GM19239 (cell line): ENCODE data around the gene POLR3B.

Source experiments
- DNase-seq: peaks from one replicate; pipeline ENCODE4 v3.0.0; 2011; ENCODE audit warnings: low spot score; ENCODE audit not compliant: insufficient read length
- FAIRE-seq: peaks from 2 replicates; lab custom pipeline; 2011; peaks lifted over from hg19 to GRCh38; lab: Jason Lieb, UNC

The POLR3B gene

DNA sequence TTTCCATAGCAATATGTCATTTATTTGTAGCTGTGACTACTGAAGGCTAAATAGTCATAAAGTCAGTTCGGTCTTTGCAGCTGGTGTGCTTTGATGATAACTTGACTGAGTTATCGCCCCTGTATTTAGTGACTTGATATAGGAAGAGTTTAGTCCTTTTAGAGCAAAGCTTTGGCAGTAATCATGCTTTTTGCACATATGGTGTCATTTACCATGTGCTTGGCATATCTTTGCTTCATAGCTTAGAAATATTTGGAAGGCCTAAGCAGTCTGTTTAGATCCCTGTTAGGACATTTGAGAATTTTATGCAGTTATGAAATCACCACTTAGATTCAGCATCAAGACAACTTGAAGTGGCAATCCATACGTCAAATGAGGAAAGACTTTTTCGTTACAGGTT, 31.6 kb downstream of the POLR3B start:
- FAIRE-seq (no peak), DNase-seq (no peak)

DNA sequence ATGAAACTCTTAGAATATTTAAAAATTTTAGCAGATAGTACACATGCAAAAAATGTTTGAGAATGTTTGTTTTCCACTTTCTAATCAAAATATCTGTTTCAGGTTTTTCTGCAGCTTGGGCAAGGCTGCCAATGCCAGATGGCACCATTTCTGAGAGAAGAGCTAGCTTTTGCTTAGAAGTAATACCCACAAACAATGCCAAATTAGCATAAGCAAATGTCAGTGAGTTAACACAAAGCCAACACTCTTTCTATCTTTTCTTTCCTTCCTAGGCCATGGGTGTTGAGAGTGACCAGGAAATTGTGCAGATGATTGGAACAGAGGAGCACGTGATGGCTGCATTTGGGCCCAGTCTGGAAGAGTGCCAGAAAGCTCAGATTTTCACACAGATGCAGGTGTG, 35.2 kb downstream of the POLR3B start:
- FAIRE-seq = no peak

DNA sequence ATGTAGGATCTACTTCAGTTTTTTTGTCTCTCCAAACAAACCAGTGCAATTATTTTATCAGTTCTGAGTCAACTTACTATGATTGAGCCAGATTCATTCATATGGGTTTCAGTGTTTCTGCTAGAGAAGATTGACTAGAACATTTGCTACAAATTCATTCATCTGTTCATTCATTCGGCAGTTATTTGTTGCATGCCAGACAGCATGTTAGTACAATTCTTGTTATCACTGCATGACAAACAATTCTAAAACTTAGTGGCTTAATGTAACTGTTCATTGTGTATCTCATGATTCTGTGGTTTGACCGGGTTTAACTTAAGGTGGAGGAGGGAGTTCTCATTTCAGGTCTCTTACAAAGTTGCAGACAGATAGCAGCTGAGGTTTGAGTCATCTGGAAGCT, 52.3 kb downstream of the POLR3B start:
- DNase-seq = no peak
- FAIRE-seq = no peak

More for the DNA sequence above, 35.2 kb downstream of the POLR3B start:
- DNase-seq = no peak

DNA sequence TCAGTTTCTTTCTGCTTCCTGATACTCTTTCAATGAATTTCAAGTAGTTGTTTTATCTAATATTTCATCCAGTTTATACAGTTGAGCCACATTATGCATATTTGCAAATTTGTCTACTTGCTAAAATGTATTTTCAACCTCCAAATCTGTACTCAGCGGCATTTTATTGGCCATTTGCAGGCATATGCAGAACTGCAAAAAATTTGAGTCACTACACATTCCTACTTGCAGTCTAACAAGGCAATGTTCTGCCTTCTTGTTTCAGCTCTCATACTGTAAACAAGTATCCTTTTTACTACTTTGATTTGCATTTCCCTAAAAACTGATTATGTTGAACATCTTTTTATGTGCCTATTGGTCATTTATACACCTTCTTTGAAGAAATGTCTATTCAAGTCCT, 55.0 kb downstream of the POLR3B start:
- no peak for DNase-seq
- no peak for FAIRE-seq

DNA sequence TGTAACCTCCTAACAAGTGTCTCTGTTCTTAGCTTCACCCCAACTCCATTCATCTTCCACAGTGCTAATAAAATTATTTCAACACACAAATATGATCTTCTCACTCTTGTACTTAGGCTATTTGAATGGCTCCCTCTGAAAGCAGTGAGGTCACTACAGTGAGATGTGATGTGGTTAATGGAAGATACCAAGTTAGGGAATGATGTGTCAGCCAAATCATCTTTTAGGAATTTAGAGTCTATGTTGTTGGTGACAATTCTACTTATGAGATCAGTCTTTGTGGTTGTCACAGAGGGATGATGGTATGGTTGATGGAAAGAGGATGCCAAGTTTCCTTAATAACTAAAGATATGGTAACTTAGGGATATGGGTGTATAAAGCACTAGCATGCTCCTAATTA, 57.6 kb downstream of the POLR3B start:
- DNase-seq = no peak
- FAIRE-seq = no peak

DNA sequence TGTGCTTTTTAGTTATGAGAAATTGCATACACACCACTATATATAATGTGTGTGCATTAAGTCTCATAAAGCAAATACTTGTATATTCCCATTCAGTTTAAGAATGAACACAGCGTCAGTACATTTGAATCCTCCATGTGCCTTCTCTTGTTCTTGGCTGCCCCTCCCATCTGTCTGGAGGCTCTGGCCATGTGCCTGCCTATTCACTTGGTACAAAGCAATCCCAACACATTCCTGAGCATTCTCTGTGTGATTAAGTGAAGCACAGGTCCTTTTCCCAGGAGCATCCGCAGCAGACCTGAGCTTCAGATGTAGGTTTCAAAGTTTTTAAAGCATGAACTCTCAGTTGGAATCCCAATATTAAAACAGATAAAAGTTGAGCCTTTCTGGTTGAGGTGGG, 58.7 kb downstream of the POLR3B start:
- no peak for FAIRE-seq
- no peak for DNase-seq

GRCh38 chr12:106417926-106418910, 60.7 kb downstream of the POLR3B start:
- FAIRE-seq (no peak), DNase-seq (no peak)

DNA sequence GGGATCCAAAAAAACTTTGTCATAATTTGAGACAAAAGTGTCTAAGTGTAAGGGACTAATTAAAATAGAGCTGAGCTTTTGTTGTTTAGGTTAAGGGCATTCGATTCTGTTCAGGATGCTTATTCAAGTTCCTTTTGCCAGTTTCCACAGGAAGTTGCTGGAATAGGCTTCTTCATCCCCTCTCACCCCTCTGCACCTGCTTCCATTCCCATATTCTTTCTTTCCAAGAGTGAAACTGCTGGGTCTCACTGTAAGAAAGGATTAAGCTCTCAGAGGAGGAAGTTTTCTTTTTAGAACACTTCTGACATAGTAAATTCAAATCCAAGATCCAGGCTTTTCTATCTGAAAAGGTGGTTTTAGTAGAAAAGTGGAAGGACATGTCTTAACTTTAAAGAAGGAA, 61.4 kb downstream of the POLR3B start:
- no peak for DNase-seq
- no peak for FAIRE-seq

- FAIRE-seq = no peak
- DNase-seq = no peak
Measured at GRCh38 chr12:106423291-106423690, 65.7 kb downstream of the POLR3B start.

DNA sequence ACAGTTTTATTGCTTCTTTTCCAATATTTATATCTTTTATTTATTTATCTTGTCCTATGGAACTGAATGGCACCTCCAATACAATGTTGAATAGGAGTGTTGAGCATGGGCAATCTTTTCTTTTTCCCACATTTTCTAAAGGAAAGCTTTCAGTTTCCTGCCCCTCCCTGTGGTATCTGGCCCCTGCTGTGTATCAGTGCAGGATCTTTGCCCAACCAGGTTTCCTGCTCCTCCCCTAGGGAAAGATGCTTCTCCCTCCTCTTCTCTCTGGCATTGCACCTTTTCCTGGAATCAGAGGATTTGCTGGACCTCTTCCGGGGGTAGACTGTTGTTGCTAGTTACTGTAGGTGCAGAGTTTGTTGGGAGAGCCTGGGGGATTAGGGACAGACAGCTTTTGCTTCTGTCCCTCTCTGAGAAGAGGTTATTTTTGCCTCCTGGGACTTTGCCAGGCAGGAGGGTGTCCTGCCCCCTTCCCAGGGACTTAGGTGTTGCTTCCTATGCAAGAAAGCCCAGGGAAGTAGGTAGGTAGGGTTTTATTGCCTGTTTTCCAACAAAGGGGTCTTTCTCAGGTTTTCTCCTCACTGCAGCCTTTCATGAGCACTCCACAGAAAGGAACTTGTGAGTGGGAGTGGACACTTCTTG, 67.6 kb downstream of the POLR3B start:
- FAIRE-seq (no peak), DNase-seq (no peak)

GRCh38 chr12:106427917-106428316, 70.4 kb downstream of the POLR3B start:
- FAIRE-seq (no peak), DNase-seq (no peak)

DNA sequence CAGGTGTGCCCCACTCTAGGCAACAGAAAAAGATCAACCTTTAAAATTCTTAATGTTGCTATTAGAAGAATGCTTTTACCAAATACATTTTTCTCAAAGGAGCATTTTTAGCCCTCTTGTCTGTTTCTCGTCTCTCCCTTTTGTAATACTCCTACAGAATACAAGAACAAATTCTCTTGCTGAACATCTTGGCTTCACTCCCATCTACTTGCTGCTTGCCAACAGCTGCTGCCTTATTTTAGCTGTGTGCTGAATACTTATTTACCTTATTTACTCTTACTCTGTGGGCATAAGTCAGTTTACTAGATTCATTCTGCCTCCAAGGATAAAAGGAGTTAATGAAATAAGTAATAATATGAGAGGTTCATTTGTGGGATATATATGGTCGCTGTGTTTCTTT, 70.8 kb downstream of the POLR3B start:
- no peak for DNase-seq
- FAIRE-seq = no peak

DNA sequence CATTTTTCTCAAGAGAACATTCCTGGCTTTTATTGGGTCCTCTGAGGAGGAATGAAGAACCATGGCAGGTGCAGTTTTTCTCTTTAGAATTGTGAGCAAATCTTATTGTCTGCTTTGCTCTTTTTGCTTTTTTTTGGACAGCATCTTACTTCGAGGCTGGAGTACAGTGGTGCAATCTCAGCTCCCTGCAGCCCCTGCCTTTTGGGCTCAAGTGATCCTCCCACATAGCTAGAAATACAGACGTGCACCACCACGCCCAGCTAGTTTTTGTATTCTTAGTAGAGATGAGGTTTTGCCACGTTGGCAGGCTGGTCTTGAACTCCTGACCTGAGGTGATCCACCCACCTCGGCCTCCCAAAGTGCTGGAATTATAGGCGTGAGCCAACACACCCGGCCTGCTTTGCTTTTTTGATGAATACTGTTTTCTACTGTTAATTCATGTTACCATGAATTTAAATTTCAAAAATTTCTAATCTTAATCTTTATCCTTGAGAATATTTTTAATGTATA, 71.5 kb downstream of the POLR3B start:
- FAIRE-seq (no peak), DNase-seq (no peak)

- no peak for FAIRE-seq
Measured at GRCh38 chr12:106429636-106430035, 72.1 kb downstream of the POLR3B start.

GRCh38 chr12:106431839-106432411, 74.4 kb downstream of the POLR3B start:
- no peak for DNase-seq
- no peak for FAIRE-seq

More at GRCh38 chr12:106429636-106430035, 72.1 kb downstream of the POLR3B start:
- no peak for DNase-seq

- FAIRE-seq (no peak), DNase-seq (no peak)
Measured at GRCh38 chr12:106433055-106433454, 75.5 kb downstream of the POLR3B start.

DNA sequence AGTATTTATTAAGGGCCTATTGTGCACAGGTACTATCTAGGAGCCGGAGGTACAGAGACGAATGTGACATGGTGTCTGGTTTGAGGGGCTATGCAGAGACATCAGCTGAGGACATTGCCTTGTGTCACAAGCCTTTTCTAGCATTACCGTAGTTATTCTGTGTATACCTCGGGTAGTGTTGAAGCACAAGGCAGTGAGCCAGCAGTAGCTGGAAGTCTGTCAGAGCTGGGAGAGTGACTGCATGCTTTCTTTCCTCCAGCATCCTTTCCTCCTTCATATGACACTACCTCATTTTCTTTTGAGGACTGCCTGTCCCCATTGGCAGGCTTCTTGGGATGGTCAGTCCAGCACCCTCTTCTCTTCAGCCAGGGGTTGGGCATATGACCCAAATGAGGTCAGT, 77.0 kb downstream of the POLR3B start:
- no peak for DNase-seq
- no peak for FAIRE-seq

DNA sequence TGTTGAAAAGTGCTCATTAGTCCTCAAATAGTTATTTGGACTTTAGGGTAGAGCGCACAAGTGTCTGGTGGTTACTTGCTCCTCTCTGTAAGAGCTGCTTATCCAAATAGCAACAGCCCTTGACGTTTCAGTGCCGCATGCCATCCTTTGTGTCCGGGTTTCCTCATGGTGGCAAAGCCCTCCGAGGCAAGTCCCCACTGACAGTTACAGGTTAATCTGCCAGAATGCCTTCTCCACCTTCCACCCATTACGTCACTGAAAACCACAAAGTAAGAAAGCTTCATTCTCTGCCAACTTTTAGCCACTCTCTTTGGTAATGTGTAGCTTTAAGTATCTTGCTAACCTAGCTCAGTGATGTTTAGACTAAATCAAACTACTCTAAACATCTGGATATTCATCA, 78.6 kb downstream of the POLR3B start:
- DNase-seq (no peak), FAIRE-seq (no peak)

GRCh38 chr12:106442575-106442974, 85.0 kb downstream of the POLR3B start:
- FAIRE-seq (no peak), DNase-seq (no peak)

GRCh38 chr12:106445053-106445452, 87.5 kb downstream of the POLR3B start:
- FAIRE-seq (no peak), DNase-seq (no peak)

DNA sequence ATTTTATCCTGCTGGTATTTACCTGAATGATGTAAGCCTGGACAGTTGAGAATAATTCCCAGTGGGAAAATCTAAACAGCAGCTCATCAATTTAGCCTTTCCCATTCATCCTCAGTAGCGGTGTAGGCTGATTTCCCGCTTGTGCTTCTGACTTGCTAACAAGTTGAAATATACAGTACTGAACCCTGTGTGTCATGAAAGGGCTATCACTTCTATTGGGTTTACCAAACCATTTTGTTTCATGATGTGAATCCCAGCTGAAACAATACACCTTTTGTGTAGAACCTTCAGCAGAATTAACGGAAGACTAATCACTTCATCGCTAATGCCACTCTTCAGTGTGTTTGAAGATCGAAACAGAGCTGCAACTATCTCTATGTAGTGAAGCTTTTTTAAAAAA, 88.4 kb downstream of the POLR3B start:
- DNase-seq (no peak), FAIRE-seq (no peak)
